Type B pancreatic cell (in vitro differentiated cells): ENCODE measurements around the gene MRPL44. TPM values are rescaled to one million over a fixed set of nuclear protein-coding genes. Genes with fewer than 3 reads are reported as not detected.
A peak's percentile ranks its signal among the peaks of the same experiment; 100 is the strongest.

Source experiments
- DNase-seq: peaks from one replicate; pipeline ENCODE4 v3.0.0; 2021; ENCODE audit warnings: mixed read lengths; ENCODE audit not compliant: unreplicated experiment; ENCODE audit errors: extremely low spot score
- H3K27ac Mint-ChIP-seq: 2 replicates; pipeline ENCODE4 v1.8.0; 2021; ENCODE audit warnings: mild to moderate bottlenecking, mixed read lengths
- H3K27me3 Mint-ChIP-seq: 2 replicates; pipeline ENCODE4 v1.8.0; 2021; ENCODE audit warnings: mixed read lengths
- H3K36me3 Mint-ChIP-seq: 2 replicates; pipeline ENCODE4 v1.8.0; 2021; ENCODE audit warnings: mixed read lengths
- H3K4me1 Mint-ChIP-seq: one replicate; pipeline ENCODE4 v1.8.0; 2021; ENCODE audit warnings: mixed read lengths; ENCODE audit not compliant: unreplicated experiment
- H3K4me3 Mint-ChIP-seq: 2 replicates; pipeline ENCODE4 v1.8.0; 2021; ENCODE audit warnings: mild to moderate bottlenecking, mixed read lengths
- H3K9me3 Mint-ChIP-seq: 2 replicates; pipeline ENCODE4 v1.8.0; 2021; ENCODE audit warnings: mixed read lengths
- CTCF ChIP-seq: fragments of 200-600 bp; sonication (generic); conservative IDR thresholded peaks from 2 replicates; pipeline ENCODE4 v1.5.0; 2021; ENCODE audit warnings: antibody characterized with exemption, mild to moderate bottlenecking
- total RNA-seq: library from RNA; stranded (reverse); gene quantifications from 2 replicates; pipeline ENCODE4 v1.2.1, GENCODE V29; 2021; ENCODE audit warnings: low replicate concordance

MRPL44 gene
- total RNA-seq, 1 donor from 2014 or later: 29.2 TPM

GRCh38 chr2:223941579-223942277 is 15.5 kb upstream of the MRPL44 start:
- Mint-ChIP-seq H3K27me3 (no peaks in the 10 kb centered on the region), H3K27ac (peak overlapping the region; percentile 19), H3K4me1 (peaks cover 22% of the 10 kb centered on the region)

DNA sequence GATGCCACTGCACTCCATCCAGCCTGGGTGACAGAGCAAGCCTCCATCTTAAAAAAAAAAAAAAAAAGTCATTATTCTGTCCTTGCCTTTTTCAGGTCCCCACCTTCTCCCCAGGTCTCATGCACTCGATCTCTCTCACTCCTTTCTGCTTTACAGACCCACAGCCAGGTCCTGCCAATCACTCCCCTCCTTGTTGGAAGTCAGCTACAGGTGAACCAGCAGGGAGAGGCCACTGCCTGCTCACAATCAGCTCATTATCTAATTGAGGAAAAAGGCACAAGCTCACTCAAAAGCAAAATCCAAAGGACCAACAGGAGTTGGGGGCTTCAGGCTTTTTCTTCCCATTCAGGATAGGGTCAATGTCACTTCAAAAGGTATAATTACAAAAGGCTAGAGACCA is 14.1 kb upstream of the MRPL44 start:
- no peak for DNase-seq
- peaks cover 9% of the 10 kb centered on the region for H3K36me3 Mint-ChIP-seq
- H3K4me3 Mint-ChIP-seq: peak overlapping the region; percentile 91
- peaks cover 4% of the 10 kb centered on the region for H3K27me3 Mint-ChIP-seq
- peak overlapping the region; percentile 88 for H3K27ac Mint-ChIP-seq
- H3K9me3 Mint-ChIP-seq: peaks cover 4% of the 10 kb centered on the region
- TF ChIP-seq CTCF: no peak
- H3K4me1 Mint-ChIP-seq: peaks cover 28% of the 10 kb centered on the region

More at GRCh38 chr2:223941579-223942277, 15.5 kb upstream of the MRPL44 start:
- DNase-seq: no peak
- Mint-ChIP-seq H3K9me3 (peaks cover 4% of the 10 kb centered on the region), H3K4me3 (peak overlapping the region; percentile 58), H3K36me3 (peaks cover 9% of the 10 kb centered on the region)
- no peak for TF ChIP-seq CTCF

DNA sequence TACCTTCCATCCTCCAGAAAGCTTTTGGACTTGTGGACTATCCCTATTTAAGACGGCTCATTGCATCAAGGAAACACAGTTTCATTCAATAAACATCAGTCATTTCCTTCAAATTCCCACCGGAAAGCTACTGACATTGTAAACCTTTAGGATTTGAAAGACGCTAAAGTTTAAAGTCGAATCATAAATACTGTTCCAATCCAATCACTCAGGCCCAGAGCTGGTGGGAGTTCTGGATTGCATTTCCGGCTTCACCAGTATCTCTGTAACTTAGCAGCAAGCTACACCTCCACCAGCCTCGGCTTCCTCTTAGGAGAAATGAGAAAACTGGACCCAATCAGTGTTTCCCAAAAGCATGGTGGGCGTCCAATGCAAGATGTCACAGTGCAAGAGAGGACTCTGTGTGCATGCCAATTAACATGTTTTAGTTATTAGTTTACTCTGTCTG is 13.7 kb upstream of the MRPL44 start:
- no peak for TF ChIP-seq CTCF
- H3K4me3 Mint-ChIP-seq: peak overlapping the region; percentile 91
- peaks cover 28% of the 10 kb centered on the region for H3K4me1 Mint-ChIP-seq
- H3K36me3 Mint-ChIP-seq: peaks cover 9% of the 10 kb centered on the region
- H3K27me3 Mint-ChIP-seq: peaks cover 4% of the 10 kb centered on the region
- no peak for DNase-seq
- peak overlapping the region; percentile 88 for H3K27ac Mint-ChIP-seq
- peaks cover 4% of the 10 kb centered on the region for H3K9me3 Mint-ChIP-seq

- Mint-ChIP-seq H3K4me3 (peak overlapping the region; percentile 91), H3K4me1 (peaks cover 28% of the 10 kb centered on the region), H3K27me3 (peaks cover 4% of the 10 kb centered on the region), H3K27ac (peak overlapping the region; percentile 88), H3K9me3 (peaks cover 4% of the 10 kb centered on the region), H3K36me3 (peaks cover 9% of the 10 kb centered on the region)
- no peak for TF ChIP-seq CTCF
- DNase-seq: peak; percentile 72
Observed at GRCh38 chr2:223944166-223944702, 13.0 kb upstream of the MRPL44 start.

DNA sequence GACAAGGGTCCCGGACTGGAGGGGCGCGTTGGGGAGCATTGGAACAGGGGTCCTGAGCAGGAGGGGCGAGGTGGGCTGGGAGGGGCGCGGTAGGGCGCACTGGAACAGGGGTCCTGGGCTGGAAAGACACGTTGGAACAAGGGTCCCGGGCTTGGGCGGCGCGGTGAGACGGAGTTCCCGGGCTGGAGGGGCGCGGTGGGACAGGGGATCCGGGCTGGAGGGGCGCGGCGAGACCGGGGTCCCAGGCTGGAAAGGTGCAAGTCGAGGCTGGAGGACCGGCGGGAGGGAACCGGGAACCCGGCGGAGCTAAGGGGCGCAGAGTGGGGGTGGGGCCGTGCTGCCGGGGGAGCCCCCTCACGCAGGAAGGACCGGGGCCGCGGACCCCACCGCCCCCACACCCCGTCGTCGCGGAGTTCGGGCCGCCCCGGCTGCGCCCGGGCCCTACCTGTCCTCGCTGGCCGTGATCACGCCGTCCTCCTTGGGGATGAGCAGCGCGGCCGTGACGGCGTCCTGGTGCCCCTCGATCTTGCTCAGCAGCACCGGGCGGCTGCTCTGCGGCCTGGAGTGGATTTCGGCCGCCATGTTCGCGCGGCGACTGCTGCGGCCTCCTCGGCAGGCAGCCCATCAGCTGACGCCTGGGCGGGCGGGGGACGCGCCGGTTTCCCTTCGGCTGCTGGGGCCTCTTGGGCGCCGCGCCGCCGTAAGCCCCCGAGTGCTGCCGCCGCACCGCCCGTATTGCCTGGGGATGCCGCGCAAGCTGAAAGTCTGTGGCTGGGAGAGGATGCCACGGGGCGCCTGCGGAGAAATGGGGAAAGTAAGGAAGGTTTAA is 12.3 kb upstream of the MRPL44 start, which contains the start of gene WDFY1:
WDFY1 (minus strand) TSS at position 633 of the 829 bp plus-strand sequence; CDS start at position 582, 51 bp downstream.
- Mint-ChIP-seq H3K36me3 (peaks cover 9% of the 10 kb centered on the region), H3K27me3 (peaks cover 4% of the 10 kb centered on the region), H3K9me3 (peaks cover 4% of the 10 kb centered on the region), H3K4me1 (peaks cover 28% of the 10 kb centered on the region), H3K4me3 (peak within 1 kb of the TSS; percentile 91), H3K27ac (peak within 1 kb of the TSS; percentile 88)
- DNase-seq: peak; percentile 91
- no peak for TF ChIP-seq CTCF
